Nephron (organoid): ENCODE measurements around the gene GRIA4.

ENCODE experiments used
- H3K27ac Mint-ChIP-seq, 3 experiments: 2 replicates each; pipeline ENCODE4 v1.8.0; 2020; ENCODE audit warnings: mixed read lengths in 3 of 3, mild to moderate bottlenecking in 2 of 3, moderate library complexity in 1 of 3
- H3K27me3 Mint-ChIP-seq: 2 replicates; pipeline ENCODE4 v1.8.0; 2021; ENCODE audit warnings: low read depth, mild to moderate bottlenecking, moderate library complexity, mixed read lengths
- H3K36me3 Mint-ChIP-seq: 2 replicates; pipeline ENCODE4 v1.8.0; 2020; ENCODE audit warnings: low read depth, mixed read lengths
- H3K4me1 Mint-ChIP-seq: 2 replicates; pipeline ENCODE4 v1.8.0; 2020; ENCODE audit warnings: mixed read lengths
- H3K4me3 Mint-ChIP-seq, 3 experiments: 2 replicates each; pipeline ENCODE4 v1.8.0; 2020; ENCODE audit warnings: mild to moderate bottlenecking in 3 of 3, mixed read lengths in 3 of 3, moderate library complexity in 2 of 3
- H3K9me3 Mint-ChIP-seq: 2 replicates; pipeline ENCODE4 v1.8.0; 2020; ENCODE audit warnings: mixed read lengths
- CTCF ChIP-seq, 3 experiments: fragments of 200-600 bp; sonication (generic); IDR thresholded peaks; one replicate each; pipeline ENCODE4 v1.5.0; 2021; ENCODE audit warnings: antibody characterized with exemption in 3 of 3; ENCODE audit not compliant: unreplicated experiment in 3 of 3

GRIA4 gene

GRCh38 chr11:105720096-105720495 is 110.2 kb downstream of the GRIA4 start:
- Mint-ChIP-seq H3K4me3 (no peak overlapping the region), H3K4me1 (no peaks in the 10 kb centered on the region), H3K27ac (no peak overlapping the region), H3K9me3 (no peaks in the 10 kb centered on the region), H3K27me3 (no peaks in the 10 kb centered on the region), H3K36me3 (no peaks in the 10 kb centered on the region)
- no peak for TF ChIP-seq CTCF (IDR thresholded peaks at IDR 0.05; ENCODE audit: unreplicated experiment in 3 of 3)

DNA sequence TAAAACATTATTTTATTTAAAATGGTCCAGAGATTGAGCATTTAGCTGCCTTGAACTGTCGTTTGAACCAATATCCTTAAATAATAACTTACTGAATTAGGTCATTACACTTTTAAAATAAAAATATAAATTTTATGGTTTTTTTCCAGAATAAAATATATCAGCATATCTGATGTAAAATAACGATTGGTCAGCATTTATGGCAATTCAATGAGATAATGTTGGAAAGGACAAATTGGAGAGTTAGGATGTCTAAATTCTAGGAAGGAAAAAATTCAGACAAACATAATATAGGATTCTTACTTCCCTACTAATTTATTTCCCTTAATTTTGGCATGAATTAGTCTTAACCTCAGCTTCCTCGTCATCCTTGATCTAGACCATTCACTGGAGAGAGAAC is 113.4 kb downstream of the GRIA4 start:
- Mint-ChIP-seq H3K27me3 (no peaks in the 10 kb centered on the region), H3K27ac (no peak overlapping the region), H3K4me1 (no peaks in the 10 kb centered on the region), H3K4me3 (no peak overlapping the region), H3K9me3 (peaks cover 18% of the 10 kb centered on the region), H3K36me3 (no peaks in the 10 kb centered on the region)
- TF ChIP-seq CTCF (IDR thresholded peaks at IDR 0.05; ENCODE audit: unreplicated experiment in 3 of 3) = no peak

DNA sequence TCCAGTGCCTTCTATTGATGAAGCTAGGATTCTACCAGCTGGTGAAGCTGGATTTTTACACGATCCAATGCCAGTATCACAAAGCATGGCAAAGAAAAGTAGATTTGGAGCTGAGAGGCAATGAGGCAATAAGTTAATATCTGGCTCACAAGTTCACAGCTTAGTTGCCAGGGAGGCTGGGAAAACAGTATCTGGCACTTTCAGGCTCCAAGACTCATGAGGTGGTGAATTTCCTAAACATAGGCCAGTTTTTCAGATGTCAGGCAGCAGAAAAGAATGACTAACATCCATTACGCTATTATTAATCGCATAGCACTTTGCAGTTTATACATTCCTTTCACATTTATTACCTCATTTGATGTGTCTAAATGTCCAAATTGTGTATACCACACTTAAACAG is 122.7 kb downstream of the GRIA4 start:
- H3K27ac Mint-ChIP-seq = no peak overlapping the region
- no peaks in the 10 kb centered on the region for H3K36me3 Mint-ChIP-seq
- no peak for TF ChIP-seq CTCF (IDR thresholded peaks at IDR 0.05; ENCODE audit: unreplicated experiment in 3 of 3)
- H3K27me3 Mint-ChIP-seq = no peaks in the 10 kb centered on the region
- peaks cover 20% of the 10 kb centered on the region for H3K9me3 Mint-ChIP-seq
- peaks cover 8% of the 10 kb centered on the region for H3K4me1 Mint-ChIP-seq
- H3K4me3 Mint-ChIP-seq = no peak overlapping the region

DNA sequence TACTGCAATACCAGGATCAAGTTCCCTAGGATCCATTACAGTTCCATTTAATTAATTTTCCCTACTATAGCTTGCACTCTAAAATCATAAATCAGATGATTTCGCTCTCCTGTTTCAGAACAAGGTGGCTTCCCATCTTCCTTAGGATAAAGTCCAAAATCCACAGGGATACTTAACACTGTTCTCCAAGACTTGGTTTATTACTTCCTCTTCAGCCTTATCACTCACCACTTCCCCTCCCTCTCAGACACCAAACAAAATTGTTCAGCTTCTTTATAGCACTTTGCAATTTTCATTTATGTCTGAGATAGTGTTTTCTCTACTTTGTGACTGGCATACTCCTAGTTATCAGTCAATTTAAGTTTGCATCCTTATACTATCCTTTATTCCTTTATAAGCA is 124.6 kb downstream of the GRIA4 start:
- Mint-ChIP-seq H3K9me3 (peaks cover 8% of the 10 kb centered on the region), H3K4me3 (no peak overlapping the region), H3K27ac (no peak overlapping the region), H3K4me1 (peaks cover 8% of the 10 kb centered on the region), H3K27me3 (no peaks in the 10 kb centered on the region), H3K36me3 (no peaks in the 10 kb centered on the region)
- no peak for TF ChIP-seq CTCF (IDR thresholded peaks at IDR 0.05; ENCODE audit: unreplicated experiment in 3 of 3)

GRCh38 chr11:105738251-105738650 is 128.4 kb downstream of the GRIA4 start:
- peaks cover 8% of the 10 kb centered on the region for H3K4me1 Mint-ChIP-seq

More at GRCh38 chr11:105738251-105738650, 128.4 kb downstream of the GRIA4 start:
- H3K36me3 Mint-ChIP-seq = no peaks in the 10 kb centered on the region
- TF ChIP-seq CTCF (IDR thresholded peaks at IDR 0.05; ENCODE audit: unreplicated experiment in 3 of 3) = no peak
- H3K27ac Mint-ChIP-seq = no peak overlapping the region
- no peak overlapping the region for H3K4me3 Mint-ChIP-seq
- no peaks in the 10 kb centered on the region for H3K9me3 Mint-ChIP-seq
- no peaks in the 10 kb centered on the region for H3K27me3 Mint-ChIP-seq
